Keratinocyte (primary cell): ENCODE data around the gene ATG10. TPM values are rescaled to one million over a fixed set of nuclear protein-coding genes. Genes with fewer than 3 reads are reported as not detected.

ENCODE experiments used
- DNase-seq: peaks from one replicate; pipeline ENCODE4 v3.0.0-alpha.2; 2011; ENCODE audit warnings: low read depth, missing footprints, low spot score
- FAIRE-seq: peaks from 2 replicates; lab custom pipeline; 2011; peaks lifted over from hg19 to GRCh38; lab: Jason Lieb, UNC
- H2AFZ ChIP-seq: 2 replicates; pipeline ENCODE4 v1.6.0; 2012; ENCODE audit warnings: low read length, control low read depth, inconsistent platforms; ENCODE audit not compliant: control insufficient read depth
- H3K27ac ChIP-seq: 2 replicates; pipeline ENCODE4 v1.5.1; 2011; ENCODE audit warnings: low read length; ENCODE audit not compliant: control insufficient read depth, insufficient read depth
- H3K27me3 ChIP-seq: 3 replicates; pipeline ENCODE4 v1.6.0; 2011; ENCODE audit warnings: low read length; ENCODE audit not compliant: control insufficient read depth, insufficient read depth; ENCODE audit errors: extremely low read depth
- H3K36me3 ChIP-seq, 2 experiments: 2 replicates in 1 of 2; 3 replicates in 1 of 2; pipeline ENCODE4 v1.5.1; 2011; ENCODE audit warnings: low read length in 2 of 2, mild to moderate bottlenecking in 1 of 2; ENCODE audit not compliant: control insufficient read depth in 2 of 2, insufficient read depth in 2 of 2; ENCODE audit errors: extremely low read depth in 1 of 2
- H3K4me1 ChIP-seq: 3 replicates; pipeline ENCODE4 v1.5.1; 2011; ENCODE audit warnings: low read length; ENCODE audit not compliant: control insufficient read depth, insufficient read depth; ENCODE audit errors: extremely low read depth
- H3K4me2 ChIP-seq: 3 replicates; pipeline ENCODE4 v1.6.0; 2011; ENCODE audit warnings: low read depth, low read length; ENCODE audit not compliant: control insufficient read depth, insufficient read depth; ENCODE audit errors: extremely low read depth
- H3K4me3 ChIP-seq, 3 experiments: fragments of 200-600 bp in 1 of 3; sonication (generic) in 1 of 3; 2 replicates in 2 of 3; 3 replicates in 1 of 3; pipeline ENCODE4 v1.5.1; 2011 to 2016; ENCODE audit warnings: low read length in 3 of 3, mild to moderate bottlenecking in 3 of 3, control low read depth in 2 of 3, inconsistent platforms in 1 of 3, low read depth in 1 of 3, mixed read lengths in 1 of 3, mixed run types in 1 of 3, moderate library complexity in 1 of 3; ENCODE audit not compliant: control insufficient read depth in 2 of 3, insufficient read depth in 2 of 3; ENCODE audit errors: extremely low read depth in 1 of 3
- H3K79me2 ChIP-seq: 2 replicates; pipeline ENCODE4 v1.6.0; 2012; ENCODE audit warnings: low read length; ENCODE audit not compliant: control insufficient read depth, insufficient read depth
- H3K9ac ChIP-seq: 3 replicates; pipeline ENCODE4 v1.6.0; 2011; ENCODE audit warnings: low read length; ENCODE audit not compliant: control insufficient read depth, insufficient read depth; ENCODE audit errors: extremely low read depth
- H3K9me1 ChIP-seq: 3 replicates; pipeline ENCODE4 v1.6.0; 2011; ENCODE audit warnings: low read length; ENCODE audit not compliant: control insufficient read depth, insufficient read depth; ENCODE audit errors: extremely low read depth
- H3K9me3 ChIP-seq: 2 replicates; pipeline ENCODE4 v1.5.1; 2012; ENCODE audit warnings: low read depth, low read length; ENCODE audit not compliant: control insufficient read depth
- H4K20me1 ChIP-seq: 3 replicates; pipeline ENCODE4 v1.6.0; 2011; ENCODE audit warnings: low read length; ENCODE audit not compliant: control insufficient read depth, insufficient read depth; ENCODE audit errors: extremely low read depth
- EZH2 ChIP-seq: IDR thresholded peaks from one replicate; pipeline ENCODE4 v1.6.1; 2012; ENCODE audit warnings: inconsistent platforms, mild to moderate bottlenecking, low read length, moderate library complexity
- dilution Hi-C: fragments of 300-500 bp; cut with MboI; formaldehyde crosslinking; loops from one replicate; pipeline ENCODE4 v1.7.0; 2020; ENCODE audit warnings: low sequenced_read_pairs; ENCODE audit not compliant: extremely low pct_ligation_motif_present
- polyA plus RNA-seq, 5 experiments: library from polyadenylated mRNA; depleted of rRNA in 3 of 5; stranded (reverse) in 3 of 5; stranded (forward) in 1 of 5; unstranded in 1 of 5; fragments of >200 nt; gene quantifications; 1 replicate in 1 of 5; 2 replicates in 3 of 5; 3 replicates in 1 of 5; pipeline versions ENCODE4 v1.2.1 to v1.2.3, GENCODE V29; 2011 to 2012; ENCODE audit warnings: missing spikeins in 2 of 5, low read depth in 1 of 5, low replicate concordance in 1 of 5
- small RNA-seq, 3 experiments: library from RNA; depleted of rRNA; stranded (forward); fragments of <200 nt; gene quantifications; one replicate each; pipeline ENCODE3, GENCODE V24; 2012; ENCODE audit warnings: low read depth in 3 of 3, low replicate concordance in 1 of 3; ENCODE audit not compliant: insufficient read length in 3 of 3

ATG10 gene
- polyA plus RNA-seq, 1 donor (not counting 4 experiments of a cell fraction or from before 2014, with no cell fraction given), result 5.4 TPM

DNA sequence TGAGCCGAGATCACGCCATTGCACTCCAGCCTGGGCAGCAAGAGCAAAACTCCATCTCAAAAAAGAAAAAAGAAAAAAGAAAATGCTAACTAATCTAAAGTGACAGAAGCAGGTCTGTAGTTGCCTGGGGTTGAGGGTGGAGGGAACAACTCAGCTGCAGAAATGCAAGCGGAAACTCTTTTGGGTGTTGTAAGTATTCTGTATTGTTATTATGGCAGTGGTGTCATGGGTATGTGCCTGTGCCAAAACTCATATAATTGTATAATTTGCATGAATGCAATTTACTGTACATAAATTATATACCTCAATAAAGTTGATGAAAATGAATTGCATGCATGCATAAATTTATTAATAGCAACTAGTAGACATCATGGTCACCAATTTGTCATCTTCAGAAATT, 329.4 kb downstream of the ATG10 start:
- Histone ChIP-seq H3K4me2 (no peak overlapping the region), H3K4me1 (peaks cover 6% of the 10 kb centered on the region), H4K20me1 (no peaks in the 10 kb centered on the region), H3K9me1 (no peaks in the 10 kb centered on the region), H3K27me3 (no peaks in the 10 kb centered on the region), H3K4me3 (no peak overlapping the region), H3K27ac (no peak overlapping the region), H3K9me3 (no peaks in the 10 kb centered on the region), H3K36me3 (no peaks in the 10 kb centered on the region), H3K79me2 (no peaks in the 10 kb centered on the region), H3K9ac (no peak overlapping the region), H2AFZ (no peak overlapping the region)
- no peak for FAIRE-seq
- dilution Hi-C loops, result no loop called here
- no peak for DNase-seq
- no peak for TF ChIP-seq EZH2

Small RNA genes lying within 50 kb of the gene (small RNA-seq; reads per million reads assigned to genes)
- 0 reads per million in 3 experiments for gene AC010598.1
- 0 reads per million in 3 experiments for gene RN7SL378P

Other genes with a start within 250 kb of the ATG10 start
- 7.9 to 34.2 TPM (median 14.6 TPM) in 3 replicates for gene SSBP2, start 220.9 kb upstream of the ATG10 start, polyA plus RNA-seq